NCI-H2171 (cell line): ENCODE data around the gene CCDC50.

ENCODE experiments used
- DNase-seq: peaks from one replicate; lab custom pipeline; 2025; lab: John Stamatoyannopoulos, UW

The CCDC50 gene

GRCh38 chr3:191424881-191425280, 95.7 kb downstream of the CCDC50 start:
- no peak for DNase-seq

- DNase-seq, result no peak
Measured at GRCh38 chr3:191425322-191425734, 96.1 kb downstream of the CCDC50 start.

GRCh38 chr3:191426311-191426710, 97.1 kb downstream of the CCDC50 start:
- DNase-seq, result no peak

GRCh38 chr3:191428177-191428576, 99.0 kb downstream of the CCDC50 start:
- no peak for DNase-seq

- DNase-seq, result no peak
Measured at GRCh38 chr3:191430103-191430502, 100.9 kb downstream of the CCDC50 start.

GRCh38 chr3:191431160-191431822, 102.1 kb downstream of the CCDC50 start:
- DNase-seq, result no peak

GRCh38 chr3:191432162-191432561, 103.0 kb downstream of the CCDC50 start:
- no peak for DNase-seq

- DNase-seq, result no peak
Measured at GRCh38 chr3:191434024-191434423, 104.8 kb downstream of the CCDC50 start.

GRCh38 chr3:191435981-191436380, 106.8 kb downstream of the CCDC50 start:
- DNase-seq, result no peak

- DNase-seq, result no peak
Measured at GRCh38 chr3:191438150-191438814, 109.1 kb downstream of the CCDC50 start.

GRCh38 chr3:191440532-191440931, 111.3 kb downstream of the CCDC50 start:
- DNase-seq, result no peak

- no peak for DNase-seq
Measured at GRCh38 chr3:191441687-191442086, 112.5 kb downstream of the CCDC50 start.

- DNase-seq, result no peak
Measured at GRCh38 chr3:191444569-191444968, 115.4 kb downstream of the CCDC50 start.
